Measurements from ENCODE around the gene OPN4. TPM values are rescaled to one million over a fixed set of nuclear protein-coding genes. Genes with fewer than 3 reads are reported as not detected.
"Not testable (repeated sequence)": the region's sequence is repeated elsewhere in the genome, so short reads cannot be mapped to it uniquely, and the experiment has no call there.

The OPN4 gene
- not detected for total RNA-seq

- DNase-seq (ENCODE audit: low spot score), result peak; percentile 51
- Mint-ChIP-seq H3K4me3 (no peak within 1 kb of the TSS), H3K4me1 (ENCODE audit: low read depth in 2 of 2) (no peaks in the 10 kb centered on the region), H3K27ac (no peak within 1 kb of the TSS), H3K27me3 (no peaks in the 10 kb centered on the region), H3K9me3 (no peaks in the 10 kb centered on the region), H3K36me3 (no peaks in the 10 kb centered on the region)
- no peak for ATAC-seq
Observed at GRCh38 chr10:86654411-86655172, at the start of gene OPN4. TSS of gene OPN4 (plus strand) at chr10:86654547. CDS start at chr10:86654784, 237 bp downstream.

GRCh38 chr10:86607674-86608073, 46.7 kb upstream of the OPN4 start:
- ATAC-seq (no peak), DNase-seq (ENCODE audit: low spot score) (no peak)
- Mint-ChIP-seq H3K27me3 (peaks cover 10 to 26% of the 10 kb centered on the region in 2 donors), H3K36me3 (no peaks in the 10 kb centered on the region), H3K4me3 (no peak overlapping the region), H3K27ac (no peak overlapping the region), H3K4me1 (ENCODE audit: low read depth in 2 of 2) (no peaks in the 10 kb centered on the region), H3K9me3 (no peaks in the 10 kb centered on the region)

GRCh38 chr10:86609920-86610319, 44.4 kb upstream of the OPN4 start:
- ATAC-seq, result no peak
- Mint-ChIP-seq H3K9me3 (peaks cover under 1% of the 10 kb centered on the region), H3K36me3 (no peaks in the 10 kb centered on the region), H3K27ac (no peak overlapping the region), H3K4me3 (no peak overlapping the region), H3K4me1 (ENCODE audit: low read depth in 2 of 2) (no peaks in the 10 kb centered on the region), H3K27me3 (peaks cover 9 to 30% of the 10 kb centered on the region in 2 donors)
- DNase-seq (ENCODE audit: low spot score), result no peak

- ATAC-seq (no peak), DNase-seq (ENCODE audit: low spot score) (no peak)
- Mint-ChIP-seq H3K36me3 (no peaks in the 10 kb centered on the region), H3K4me3 (no peak overlapping the region), H3K9me3 (peaks cover 3% of the 10 kb centered on the region), H3K27ac (no peak overlapping the region), H3K4me1 (ENCODE audit: low read depth in 2 of 2) (no peaks in the 10 kb centered on the region), H3K27me3 (peaks cover 13 to 30% of the 10 kb centered on the region in 2 donors)
Observed at GRCh38 chr10:86611386-86611785, 43.0 kb upstream of the OPN4 start.

- H3K4me3 Mint-ChIP-seq, result no peak overlapping the region
- no peaks in the 10 kb centered on the region for H3K4me1 Mint-ChIP-seq (ENCODE audit: low read depth in 2 of 2)
- H3K36me3 Mint-ChIP-seq, result no peaks in the 10 kb centered on the region
- ATAC-seq (no peak), DNase-seq (ENCODE audit: low spot score) (no peak)
- H3K9me3 Mint-ChIP-seq, result peaks cover 3% of the 10 kb centered on the region
- no peak overlapping the region for H3K27ac Mint-ChIP-seq
- H3K27me3 Mint-ChIP-seq, result peaks cover 9 to 25% of the 10 kb centered on the region in 2 donors
Observed at GRCh38 chr10:86613096-86613495, 41.3 kb upstream of the OPN4 start.

- Mint-ChIP-seq H3K27ac (no peak overlapping the region), H3K36me3 (no peaks in the 10 kb centered on the region), H3K9me3 (peaks cover 3% of the 10 kb centered on the region), H3K4me1 (ENCODE audit: low read depth in 2 of 2) (no peaks in the 10 kb centered on the region), H3K27me3 (peaks cover 7 to 21% of the 10 kb centered on the region in 2 donors), H3K4me3 (no peak overlapping the region)
- DNase-seq (ENCODE audit: low spot score) (no peak), ATAC-seq (no peak)
Observed at GRCh38 chr10:86613905-86614304, 40.4 kb upstream of the OPN4 start.

GRCh38 chr10:86614853-86615252, 39.5 kb upstream of the OPN4 start:
- Mint-ChIP-seq H3K27ac (no peak overlapping the region), H3K36me3 (no peaks in the 10 kb centered on the region), H3K4me3 (no peak overlapping the region), H3K27me3 (peaks cover 7 to 19% of the 10 kb centered on the region in 2 donors), H3K9me3 (peaks cover 3% of the 10 kb centered on the region), H3K4me1 (ENCODE audit: low read depth in 2 of 2) (no peaks in the 10 kb centered on the region)
- ATAC-seq (no peak), DNase-seq (ENCODE audit: low spot score) (no peak)

GRCh38 chr10:86617278-86617677, 37.1 kb upstream of the OPN4 start:
- H3K4me1 Mint-ChIP-seq (ENCODE audit: low read depth in 2 of 2); ATAC-seq; H3K36me3 Mint-ChIP-seq; H3K27ac Mint-ChIP-seq; H3K9me3 Mint-ChIP-seq; H3K27me3 Mint-ChIP-seq; H3K4me3 Mint-ChIP-seq; DNase-seq (ENCODE audit: low spot score): not testable (repeated sequence)

- DNase-seq (ENCODE audit: low spot score) (no peak), ATAC-seq (no peak)
- no peaks in the 10 kb centered on the region for H3K9me3 Mint-ChIP-seq
- no peak overlapping the region for H3K4me3 Mint-ChIP-seq
- H3K4me1 Mint-ChIP-seq (ENCODE audit: low read depth in 2 of 2), result no peaks in the 10 kb centered on the region
- peaks cover 33 to 46% of the 10 kb centered on the region in 2 donors for H3K27me3 Mint-ChIP-seq
- H3K27ac Mint-ChIP-seq, result no peak overlapping the region
- H3K36me3 Mint-ChIP-seq, result no peaks in the 10 kb centered on the region
Observed at GRCh38 chr10:86628311-86628710, 26.0 kb upstream of the OPN4 start.

GRCh38 chr10:86630079-86630478, 24.3 kb upstream of the OPN4 start:
- H3K4me3 Mint-ChIP-seq, result no peak overlapping the region
- H3K27me3 Mint-ChIP-seq, result peaks cover 43 to 51% of the 10 kb centered on the region in 2 donors
- no peaks in the 10 kb centered on the region for H3K4me1 Mint-ChIP-seq (ENCODE audit: low read depth in 2 of 2)
- H3K27ac Mint-ChIP-seq, result no peak overlapping the region
- no peaks in the 10 kb centered on the region for H3K9me3 Mint-ChIP-seq
- no peaks in the 10 kb centered on the region for H3K36me3 Mint-ChIP-seq
- DNase-seq (ENCODE audit: low spot score) (no peak), ATAC-seq (no peak)

- H3K9me3 Mint-ChIP-seq, result no peaks in the 10 kb centered on the region
- H3K4me1 Mint-ChIP-seq (ENCODE audit: low read depth in 2 of 2), result no peaks in the 10 kb centered on the region
- ATAC-seq (peak in 1 of 2 donors; percentile 48), DNase-seq (ENCODE audit: low spot score) (no peak)
- H3K4me3 Mint-ChIP-seq, result no peak overlapping the region
- no peak overlapping the region for H3K27ac Mint-ChIP-seq
- H3K27me3 Mint-ChIP-seq, result peaks cover 40 to 41% of the 10 kb centered on the region in 2 donors
- H3K36me3 Mint-ChIP-seq, result no peaks in the 10 kb centered on the region
Observed at GRCh38 chr10:86632009-86632800, 22.1 kb upstream of the OPN4 start.

GRCh38 chr10:86632951-86633350, 21.4 kb upstream of the OPN4 start:
- Mint-ChIP-seq H3K4me1 (ENCODE audit: low read depth in 2 of 2) (no peaks in the 10 kb centered on the region), H3K4me3 (no peak overlapping the region), H3K27ac (no peak overlapping the region), H3K9me3 (no peaks in the 10 kb centered on the region), H3K27me3 (peaks cover 36 to 38% of the 10 kb centered on the region in 2 donors), H3K36me3 (no peaks in the 10 kb centered on the region)
- DNase-seq (ENCODE audit: low spot score) (no peak), ATAC-seq (no peak)

- Mint-ChIP-seq H3K27me3 (peaks cover 34 to 37% of the 10 kb centered on the region in 2 donors), H3K36me3 (no peaks in the 10 kb centered on the region), H3K9me3 (no peaks in the 10 kb centered on the region), H3K4me3 (no peak overlapping the region), H3K27ac (no peak overlapping the region), H3K4me1 (ENCODE audit: low read depth in 2 of 2) (no peaks in the 10 kb centered on the region)
- ATAC-seq (no peak), DNase-seq (ENCODE audit: low spot score) (no peak)
Observed at GRCh38 chr10:86635402-86635801, 18.9 kb upstream of the OPN4 start.

GRCh38 chr10:86636311-86636710, 18.0 kb upstream of the OPN4 start:
- ATAC-seq (no peak), DNase-seq (ENCODE audit: low spot score) (no peak)
- Mint-ChIP-seq H3K36me3 (no peaks in the 10 kb centered on the region), H3K27ac (no peak overlapping the region), H3K4me1 (ENCODE audit: low read depth in 2 of 2) (no peaks in the 10 kb centered on the region), H3K27me3 (peaks cover 28 to 31% of the 10 kb centered on the region in 2 donors), H3K4me3 (no peak overlapping the region), H3K9me3 (no peaks in the 10 kb centered on the region)
